Amygdala (tissue), 56 donors: ENCODE measurements around the gene MRPL52.
"Not testable (repeated sequence)": the region's sequence is repeated elsewhere in the genome, so short reads cannot be mapped to it uniquely, and the experiment has no call there.

Source experiments
- DNase-seq, 56 donors: peaks; one replicate each; lab custom pipeline; 2025; lab: John Stamatoyannopoulos, UW

MRPL52 gene

DNA sequence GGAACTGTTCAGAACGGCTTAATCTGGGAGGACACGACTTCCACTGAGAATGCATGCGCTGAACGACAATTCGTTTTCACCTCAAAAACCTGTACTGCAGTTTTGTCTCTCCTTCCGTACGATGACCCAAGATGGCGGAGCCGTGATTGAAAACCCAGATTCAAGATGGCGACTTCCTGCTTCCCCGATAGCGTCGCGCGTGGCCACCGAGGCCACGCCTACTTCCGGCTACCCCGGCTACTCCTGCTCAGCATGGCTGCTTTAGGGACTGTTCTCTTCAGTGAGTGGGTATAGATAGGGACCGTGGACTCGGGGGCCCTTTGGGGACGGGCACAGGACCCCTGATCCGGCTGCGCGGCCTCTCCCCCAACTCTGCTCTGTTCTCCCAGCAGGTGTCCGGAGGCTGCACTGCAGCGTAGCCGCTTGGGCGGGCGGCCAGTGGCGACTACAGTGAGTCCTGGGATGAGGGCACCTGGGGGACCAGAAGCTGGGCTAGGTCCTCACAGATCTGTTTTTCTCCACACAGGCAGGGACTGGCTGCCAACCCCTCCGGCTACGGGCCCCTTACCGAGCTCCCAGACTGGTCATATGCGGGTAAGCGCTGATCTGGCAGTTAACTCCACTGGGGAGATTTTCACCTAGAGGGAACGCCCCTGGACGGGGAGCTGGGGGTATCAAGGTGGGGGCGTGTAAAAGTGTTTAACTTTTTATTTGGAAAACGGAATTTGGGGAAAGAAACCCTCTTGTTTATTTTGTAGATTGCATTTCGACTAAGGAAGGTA, at the start of gene MRPL52:
Gene MRPL52 (plus strand): TSS at position 227 of the 782 bp plus-strand sequence. CDS start 26 bp downstream, at position 253.
- DNase-seq: peak in 54 of 56 donors; percentile 34 to 93 (median 84)

GRCh38 chr14:22780105-22780679, 49.5 kb upstream of the MRPL52 start:
- DNase-seq: no peak

DNA sequence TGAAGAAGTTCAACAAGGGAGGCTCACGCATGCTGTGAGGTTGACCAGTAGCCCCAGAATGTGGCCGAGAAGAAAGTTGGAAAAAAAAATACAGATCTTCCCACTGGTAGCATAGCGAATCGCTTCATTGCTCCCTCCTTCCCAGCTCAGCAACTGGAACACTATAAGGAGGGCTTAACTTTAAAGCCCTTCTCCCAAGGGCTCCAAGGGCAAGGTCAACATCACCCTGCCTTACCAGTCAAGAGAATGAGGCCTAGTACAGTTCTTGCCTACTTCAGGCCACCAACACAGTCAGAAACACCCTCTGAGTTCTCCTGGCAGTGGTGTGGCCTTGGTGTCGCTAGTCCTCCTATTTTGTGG, 48.8 kb upstream of the MRPL52 start:
- DNase-seq: no peak

DNA sequence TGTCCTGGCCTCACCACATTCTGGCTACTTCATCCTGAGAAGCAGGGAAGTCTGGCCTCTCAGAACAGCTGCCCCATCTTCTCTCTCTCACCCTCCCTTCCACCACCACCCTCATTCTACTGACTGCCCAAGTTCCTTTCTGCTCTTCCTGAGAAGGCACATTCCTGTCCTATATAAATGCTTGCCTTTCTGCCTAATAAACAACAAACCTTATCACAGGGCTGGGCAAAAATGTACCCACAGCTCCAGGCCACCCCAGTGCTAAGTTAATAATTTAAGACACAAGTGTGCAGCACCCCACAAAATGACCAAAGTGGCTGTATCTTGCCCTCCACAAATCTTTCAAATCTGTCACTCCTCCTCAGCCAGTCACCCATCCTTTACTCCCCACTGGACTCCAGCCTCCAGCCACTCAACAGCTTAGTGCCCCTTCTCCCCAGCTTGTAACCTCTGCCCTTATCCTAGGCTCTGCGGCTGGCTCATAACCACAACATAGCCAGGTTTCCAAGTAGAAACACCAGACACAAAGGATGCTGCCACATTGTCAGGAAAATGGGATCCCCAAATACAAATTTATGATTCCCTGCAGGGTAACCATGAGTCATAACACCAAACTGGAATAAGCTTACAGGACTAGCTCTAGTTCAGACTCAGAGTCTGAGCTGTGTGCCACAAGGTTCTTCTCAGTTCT, 48.2 kb upstream of the MRPL52 start:
- no peak for DNase-seq

- no peak for DNase-seq
Observed at GRCh38 chr14:22786685-22787084, 43.0 kb upstream of the MRPL52 start.

DNA sequence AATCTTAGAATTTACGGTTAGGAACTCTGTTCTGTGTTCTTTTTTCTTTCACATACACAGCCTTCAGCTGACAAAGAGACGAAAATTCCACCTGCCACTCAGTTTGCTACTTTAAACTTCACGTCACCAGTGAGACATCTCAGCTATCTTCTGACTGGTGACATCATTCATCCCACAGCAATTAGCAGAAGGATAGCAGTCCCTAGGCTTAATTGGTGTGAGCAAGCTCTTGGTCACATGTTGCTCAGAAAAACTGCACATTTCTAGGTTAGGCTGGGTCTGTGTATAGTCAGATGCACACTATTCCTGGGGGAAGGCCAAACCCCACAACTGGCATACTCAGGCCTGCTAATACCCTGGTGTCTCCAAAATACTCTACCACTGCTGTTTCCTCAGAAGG, 38.4 kb upstream of the MRPL52 start:
- DNase-seq: no peak

DNA sequence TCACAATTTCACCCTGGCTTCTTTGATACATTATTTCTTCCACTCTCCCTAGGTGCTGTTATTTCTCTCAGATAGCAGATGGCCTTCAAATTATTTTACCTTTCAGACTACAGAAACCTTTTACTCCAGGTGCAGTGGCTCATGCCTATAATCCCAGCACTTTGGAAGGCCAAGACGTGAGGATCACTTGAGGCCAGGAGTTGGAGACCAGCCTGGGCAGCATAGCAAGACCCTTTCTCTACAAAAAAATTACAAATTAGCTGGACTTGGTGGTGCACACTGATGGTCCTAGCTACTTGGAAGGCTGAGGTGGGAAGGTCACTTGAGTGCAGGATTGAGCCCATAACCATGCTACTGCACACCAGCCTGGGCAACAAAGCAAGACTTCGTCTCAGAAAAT, 37.5 kb upstream of the MRPL52 start:
- DNase-seq: no peak

DNA sequence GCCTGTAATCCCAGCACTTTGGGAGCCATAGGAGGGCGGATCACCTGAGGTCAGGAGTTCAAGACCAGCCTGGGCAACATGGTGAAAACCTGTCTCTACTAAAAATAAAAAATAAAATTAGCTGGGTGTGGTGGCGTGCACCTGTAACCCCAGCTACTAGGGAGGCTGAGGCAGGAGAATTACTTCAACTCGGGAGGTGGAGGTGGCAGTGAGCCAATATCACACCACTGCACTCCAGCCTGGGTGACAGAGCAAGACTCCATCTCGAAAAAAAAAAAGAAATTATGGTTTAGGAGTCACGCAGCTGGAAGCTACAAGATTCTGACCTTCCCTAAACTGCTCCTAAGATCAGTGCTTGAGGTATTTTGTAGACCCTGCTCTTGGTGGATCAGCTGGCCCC, 36.1 kb upstream of the MRPL52 start:
- not testable (repeated sequence) for DNase-seq

DNA sequence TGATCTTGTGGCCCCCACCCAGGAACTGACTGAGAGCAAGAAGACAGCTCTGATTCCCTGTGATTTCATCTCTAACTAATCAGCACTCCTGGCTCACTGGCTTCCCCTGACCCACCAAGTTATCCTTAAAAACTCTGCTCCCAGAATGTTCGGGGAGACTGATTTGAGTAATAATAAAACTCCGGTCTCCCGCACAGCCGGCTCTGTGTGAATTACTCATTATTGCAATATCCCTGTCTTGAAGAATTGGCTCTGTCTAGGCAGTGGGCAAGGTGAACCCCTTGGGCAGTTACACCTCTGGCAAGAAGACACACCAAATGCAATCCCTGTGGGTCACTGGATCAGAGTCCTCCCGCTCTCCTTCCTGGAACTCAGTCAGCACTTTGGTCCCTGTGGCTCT, 35.7 kb upstream of the MRPL52 start:
- DNase-seq: no peak

GRCh38 chr14:22794551-22794951, 35.1 kb upstream of the MRPL52 start:
- DNase-seq: no peak

GRCh38 chr14:22796087-22796707, 33.5 kb upstream of the MRPL52 start:
- DNase-seq: no peak

DNA sequence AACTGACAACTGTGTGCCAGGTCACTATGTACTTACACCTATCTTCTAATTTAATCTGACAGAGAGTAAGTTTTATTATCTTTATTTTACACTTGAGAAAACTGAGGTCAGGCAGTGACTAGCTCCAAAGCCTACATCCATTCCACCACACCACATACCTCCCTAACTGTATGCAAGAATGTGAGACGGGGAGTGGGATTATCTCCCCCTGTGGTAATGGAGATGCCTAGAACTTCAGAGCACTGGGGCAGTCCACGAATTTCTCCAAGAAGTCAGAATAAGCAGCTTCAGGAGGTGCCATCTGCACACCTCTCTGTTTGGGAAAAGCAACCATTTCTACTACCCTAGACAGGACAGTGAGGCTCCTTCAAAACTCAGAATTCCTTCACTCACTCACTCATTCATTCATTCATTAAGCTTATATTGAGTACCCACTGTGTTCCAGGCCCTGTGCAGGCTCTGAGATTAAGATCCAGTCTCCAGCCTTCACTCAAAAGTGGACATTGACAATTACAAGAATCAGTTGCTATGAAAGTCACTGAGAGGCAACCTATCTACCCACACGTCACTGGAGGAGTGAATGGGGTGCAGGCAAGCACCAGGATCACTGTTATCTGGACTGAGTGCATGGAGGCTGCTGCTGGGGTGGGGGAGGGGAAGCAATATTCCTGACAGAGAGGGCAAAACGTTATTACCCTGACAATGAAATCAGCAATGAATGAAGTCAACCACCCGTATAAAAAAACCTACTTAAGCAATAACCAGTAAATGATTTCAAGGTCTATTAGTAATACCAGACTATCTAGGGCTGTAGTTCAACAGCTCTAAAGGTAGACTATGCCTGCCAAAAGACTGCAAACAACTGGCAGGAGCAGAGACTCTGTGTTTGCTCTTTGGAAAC, 32.4 kb upstream of the MRPL52 start:
- no peak for DNase-seq

DNA sequence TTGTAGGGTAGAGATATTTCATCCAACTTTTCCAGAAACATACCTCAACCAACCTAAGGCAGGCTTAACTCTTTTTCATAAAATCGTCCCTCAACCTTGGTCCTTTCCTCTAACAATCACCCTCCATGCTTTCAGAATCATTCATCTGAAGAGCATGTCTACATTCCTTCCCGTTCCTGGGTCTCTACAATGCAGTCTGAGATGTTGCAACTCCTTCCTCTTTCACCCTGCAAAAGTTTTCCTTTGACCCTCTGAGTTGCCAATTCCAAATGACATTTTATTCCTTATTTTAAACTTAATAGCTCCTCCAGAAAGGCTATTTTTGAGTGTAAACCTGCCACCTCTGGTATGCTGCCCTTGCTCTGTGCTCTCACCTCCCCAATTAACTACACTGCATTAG, 31.2 kb upstream of the MRPL52 start:
- no peak for DNase-seq

DNA sequence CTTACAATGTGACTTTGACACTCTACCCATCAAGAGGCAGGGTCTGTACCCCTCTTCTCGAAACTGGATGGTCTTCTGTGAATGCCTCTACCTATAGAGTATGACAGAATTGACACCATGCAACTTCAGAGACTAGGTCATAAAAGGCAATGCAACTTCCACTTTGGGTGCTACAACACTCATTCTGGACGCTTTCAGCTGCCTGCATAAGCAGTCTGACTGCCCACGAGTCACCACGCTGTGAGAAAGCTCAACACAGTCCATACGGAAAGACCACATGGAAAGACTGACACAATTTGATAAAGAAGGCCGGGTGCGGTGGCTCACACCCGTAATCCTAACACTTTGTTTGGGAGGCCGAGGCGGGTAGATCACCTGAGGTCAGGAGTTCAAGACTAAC, 29.3 kb upstream of the MRPL52 start:
- DNase-seq: no peak

- no peak for DNase-seq
Observed at GRCh38 chr14:22801716-22802115, 28.0 kb upstream of the MRPL52 start.

GRCh38 chr14:22802860-22803686, 26.6 kb upstream of the MRPL52 start:
- DNase-seq: no peak

DNA sequence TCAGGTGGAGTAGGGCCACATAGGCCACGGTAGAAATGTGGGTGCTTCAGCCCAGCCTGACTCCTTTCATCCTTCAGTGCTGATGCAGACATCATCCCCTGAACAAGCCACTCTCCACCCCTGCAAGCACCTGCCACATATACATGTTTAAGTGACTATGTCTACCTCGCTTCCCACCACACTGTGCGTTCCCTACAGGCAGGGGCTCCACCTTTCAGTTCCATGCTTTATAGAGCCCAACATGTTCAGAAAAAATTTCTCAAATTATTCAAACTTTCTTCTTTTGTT, 26.1 kb upstream of the MRPL52 start:
- no peak for DNase-seq

GRCh38 chr14:22805235-22805634, 24.5 kb upstream of the MRPL52 start:
- not testable (repeated sequence) for DNase-seq

DNA sequence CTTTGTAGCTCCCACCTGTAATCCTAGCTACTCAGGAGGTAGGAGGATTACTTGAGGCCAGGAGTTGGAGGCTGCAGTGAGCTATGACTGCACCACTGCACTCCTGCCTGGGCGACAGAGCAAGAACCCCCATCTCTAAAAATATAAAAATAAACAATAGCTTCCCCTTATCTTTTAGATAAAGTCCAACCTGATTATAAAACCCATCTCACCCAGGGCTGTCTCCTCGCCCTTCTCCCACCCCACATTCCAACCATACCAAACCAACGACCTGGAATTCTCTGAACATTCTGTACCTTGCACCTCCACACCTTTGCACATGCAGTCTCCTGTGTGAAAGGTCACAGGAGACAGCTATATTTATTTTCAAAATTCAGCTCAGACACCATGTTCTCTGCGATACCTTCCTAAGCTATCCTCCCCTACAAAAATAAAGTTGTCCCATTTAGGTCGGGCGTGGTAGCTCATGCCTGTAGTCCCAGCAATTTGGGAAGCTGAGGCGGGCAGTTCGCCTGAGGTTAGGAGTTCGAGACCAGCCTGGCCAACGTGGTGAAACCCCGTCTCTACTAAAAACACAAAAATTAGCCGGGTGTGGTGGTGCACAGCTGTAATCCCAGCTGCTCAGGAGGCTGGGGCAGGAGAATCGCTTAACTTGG, 22.1 kb upstream of the MRPL52 start:
- DNase-seq: no peak
